Effector CD4-positive, alpha-beta T cell (primary cell): ENCODE measurements around the gene VGLL1. TPM values are rescaled to one million over a fixed set of nuclear protein-coding genes. Genes with fewer than 3 reads are reported as not detected.
A peak's percentile ranks its signal among the peaks of the same experiment; 100 is the strongest.

Source experiments
- DNase-seq: peaks from one replicate; pipeline ENCODE4 v3.0.0-alpha.2; 2020
- total RNA-seq: gene quantifications from one replicate; lab custom pipeline; 2026; lab: John Stamatoyannopoulos, UW

The VGLL1 gene
- total RNA-seq: not detected

- no peak for DNase-seq
These were observed at the start of gene VGLL1 for GRCh38 chrX:136531951-136532350. Gene VGLL1 (plus strand): TSS chrX:136532215. CDS start chrX:136536021, 3,806 bp downstream.

- DNase-seq: no peak
These were observed 44.4 kb upstream of the VGLL1 start, which contains the start of gene BRS3 for GRCh38 chrX:136487647-136488046. Gene BRS3 (plus strand): TSS chrX:136487947. CDS start chrX:136488115, 168 bp downstream.

- DNase-seq: no peak
These were observed 43.3 kb upstream of the VGLL1 start for GRCh38 chrX:136488706-136489105.

GRCh38 chrX:136491832-136492231, 40.2 kb upstream of the VGLL1 start:
- DNase-seq: no peak

GRCh38 chrX:136493011-136493410, 39.0 kb upstream of the VGLL1 start:
- DNase-seq: no peak

GRCh38 chrX:136495043-136495442, 37.0 kb upstream of the VGLL1 start:
- DNase-seq: no peak

- no peak for DNase-seq
These were observed 35.7 kb upstream of the VGLL1 start for GRCh38 chrX:136496186-136496763.

- peak; percentile 76 for DNase-seq
These were observed 35.1 kb upstream of the VGLL1 start for GRCh38 chrX:136496764-136497555.

- no peak for DNase-seq
These were observed 34.4 kb upstream of the VGLL1 start, which contains the start of gene HTATSF1 for GRCh38 chrX:136497556-136498052. Gene HTATSF1 (plus strand): TSS chrX:136497592. CDS start chrX:136497685, 93 bp downstream.

- DNase-seq: no peak
These were observed 12.9 kb upstream of the VGLL1 start for GRCh38 chrX:136519069-136519468.

GRCh38 chrX:136523770-136524169, 8.2 kb upstream of the VGLL1 start:
- no peak for DNase-seq

- no peak for DNase-seq
These were observed 6.0 kb upstream of the VGLL1 start for GRCh38 chrX:136525738-136526606.

GRCh38 chrX:136528645-136529315, 3.2 kb upstream of the VGLL1 start:
- no peak for DNase-seq

- DNase-seq: no peak
These were observed 2.2 kb upstream of the VGLL1 start for GRCh38 chrX:136529795-136530194.

- no peak for DNase-seq
These were observed 2.1 kb downstream of the VGLL1 start for GRCh38 chrX:136534131-136534530.

GRCh38 chrX:136538811-136539210, 6.8 kb downstream of the VGLL1 start:
- no peak for DNase-seq

- no peak for DNase-seq
These were observed 8.2 kb downstream of the VGLL1 start for GRCh38 chrX:136540226-136540625.

- DNase-seq: no peak
These were observed 9.3 kb downstream of the VGLL1 start for GRCh38 chrX:136541294-136541693.

GRCh38 chrX:136542281-136542680, 10.3 kb downstream of the VGLL1 start:
- no peak for DNase-seq

GRCh38 chrX:136546371-136546781, 14.4 kb downstream of the VGLL1 start:
- no peak for DNase-seq

- no peak for DNase-seq
These were observed 17.2 kb downstream of the VGLL1 start for GRCh38 chrX:136549226-136549625.

GRCh38 chrX:136551410-136551809, 19.4 kb downstream of the VGLL1 start:
- no peak for DNase-seq
